H9 (cell line): ENCODE results near the gene MRPS18B. TPM values are rescaled to one million over a fixed set of nuclear protein-coding genes. Genes with fewer than 3 reads are reported as not detected.
A peak's percentile ranks its signal among the peaks of the same experiment; 100 is the strongest.

Experiments
- DNase-seq: peaks from one replicate; pipeline ENCODE4 v3.0.0-alpha.2; 2017
- H2AFZ ChIP-seq: one replicate; pipeline ENCODE4 v1.6.1; 2013; ENCODE audit warnings: mild to moderate bottlenecking, low read length, control low read depth, moderate library complexity
- H2AK5ac ChIP-seq: 2 replicates; pipeline ENCODE4 v1.6.1; 2013; ENCODE audit warnings: low read length, control low read depth, mixed read lengths; ENCODE audit not compliant: insufficient read length
- H2BK120ac ChIP-seq: one replicate; pipeline ENCODE4 v1.6.1; 2013; ENCODE audit warnings: low read depth, mild to moderate bottlenecking, low read length, control low read depth, inconsistent platforms; ENCODE audit not compliant: poor library complexity, severe bottlenecking
- H2BK12ac ChIP-seq: 2 replicates; pipeline ENCODE4 v1.6.1; 2013; ENCODE audit warnings: low read length, control low read depth, mixed read lengths, low read depth; ENCODE audit not compliant: insufficient read length
- H2BK15ac ChIP-seq: 2 replicates; pipeline ENCODE4 v1.6.1; 2013; ENCODE audit warnings: low read depth, low read length, control low read depth
- H2BK20ac ChIP-seq: one replicate; pipeline ENCODE4 v1.6.1; 2013; ENCODE audit warnings: low read depth, mild to moderate bottlenecking, low read length, control low read depth, inconsistent platforms; ENCODE audit not compliant: poor library complexity, severe bottlenecking
- H2BK5ac ChIP-seq: 2 replicates; pipeline ENCODE4 v1.6.1; 2013; ENCODE audit warnings: low read length, control low read depth, mixed read lengths; ENCODE audit not compliant: insufficient read length
- H3K14ac ChIP-seq: 2 replicates; pipeline ENCODE4 v1.6.1; 2013; ENCODE audit warnings: low read length, control low read depth; ENCODE audit not compliant: insufficient read depth
- H3K18ac ChIP-seq: 2 replicates; pipeline ENCODE4 v1.6.1; 2013; ENCODE audit warnings: low read depth, mild to moderate bottlenecking, mixed read lengths, low read length, control low read depth; ENCODE audit not compliant: insufficient read length
- H3K23ac ChIP-seq: 2 replicates; pipeline ENCODE4 v1.6.1; 2013; ENCODE audit warnings: low read length, control low read depth, mixed read lengths, low read depth; ENCODE audit not compliant: insufficient read length
- H3K23me2 ChIP-seq: 2 replicates; pipeline ENCODE4 v1.6.1; 2013; ENCODE audit warnings: low read depth, mild to moderate bottlenecking, mixed read lengths, low read length, control low read depth; ENCODE audit not compliant: insufficient read length, poor library complexity, severe bottlenecking
- H3K27ac ChIP-seq: 2 replicates; pipeline ENCODE4 v1.5.1; 2013; ENCODE audit warnings: low read length, control low read depth, mixed read lengths, low read depth; ENCODE audit not compliant: insufficient read length
- H3K27me3 ChIP-seq: 2 replicates; pipeline ENCODE4 v1.6.1; 2013; ENCODE audit warnings: low read length, control low read depth, inconsistent platforms; ENCODE audit not compliant: insufficient read depth
- H3K4ac ChIP-seq: 2 replicates; pipeline ENCODE4 v1.6.1; 2013; ENCODE audit warnings: low read depth, mild to moderate bottlenecking, control low read depth, inconsistent platforms, low read length, moderate library complexity
- H3K4me1 ChIP-seq: 2 replicates; pipeline ENCODE4 v1.6.1; 2013; ENCODE audit warnings: low read length, control low read depth, inconsistent platforms; ENCODE audit not compliant: insufficient read depth
- H3K4me2 ChIP-seq: 2 replicates; pipeline ENCODE4 v1.6.1; 2013; ENCODE audit warnings: low read length, control low read depth, mixed read lengths; ENCODE audit not compliant: insufficient read length, insufficient read depth
- H3K56ac ChIP-seq: 2 replicates; pipeline ENCODE4 v1.6.1; 2013; ENCODE audit warnings: low read depth, mild to moderate bottlenecking, mixed read lengths, low read length, control low read depth; ENCODE audit not compliant: insufficient read length
- H3K79me1 ChIP-seq: 2 replicates; pipeline ENCODE4 v1.6.1; 2013; ENCODE audit warnings: low read depth, mild to moderate bottlenecking, moderate library complexity, low read length, control low read depth, inconsistent platforms; ENCODE audit not compliant: insufficient read depth, poor library complexity, severe bottlenecking
- H3K79me2 ChIP-seq: 2 replicates; pipeline ENCODE4 v1.6.1; 2013; ENCODE audit warnings: low read length, control low read depth, inconsistent platforms; ENCODE audit not compliant: insufficient read depth
- H3K9ac ChIP-seq: 2 replicates; pipeline ENCODE4 v1.6.1; 2013; ENCODE audit warnings: low read length, control low read depth, mixed read lengths; ENCODE audit not compliant: insufficient read length; ENCODE audit errors: extremely low read depth
- H3K9me3 ChIP-seq: one replicate; pipeline ENCODE4 v1.6.1; 2013; ENCODE audit warnings: low read depth, low read length, inconsistent platforms; ENCODE audit not compliant: control insufficient read depth
- H3T11ph ChIP-seq: one replicate; pipeline ENCODE4 v1.6.1; 2013; ENCODE audit warnings: mild to moderate bottlenecking, low read length, control low read depth, inconsistent platforms
- H4K20me1 ChIP-seq: one replicate; pipeline ENCODE4 v1.6.1; 2013; ENCODE audit not compliant: control insufficient read depth, insufficient read length, insufficient read depth
- H4K5ac ChIP-seq: 2 replicates; pipeline ENCODE4 v1.6.1; 2013; ENCODE audit warnings: low read depth, mild to moderate bottlenecking, mixed read lengths, low read length, control low read depth; ENCODE audit not compliant: insufficient read length
- H4K8ac ChIP-seq: replicated peaks from 2 replicates; pipeline ENCODE4 v1.6.1; 2013; ENCODE audit warnings: low read length, control low read depth, mixed read lengths, low read depth; ENCODE audit not compliant: insufficient read length
- H4K91ac ChIP-seq: 2 replicates; pipeline ENCODE4 v1.6.1; 2013; ENCODE audit warnings: low read depth, mild to moderate bottlenecking, moderate library complexity, mixed read lengths, low read length, control low read depth; ENCODE audit not compliant: insufficient read length
- H3K27ac Mint-ChIP-seq, 3 experiments: 2 replicates in 2 of 3; 3 replicates in 1 of 3; pipeline ENCODE4 v1.8.0; 2020 to 2021; ENCODE audit warnings: mixed read lengths in 3 of 3, mild to moderate bottlenecking in 1 of 3, moderate library complexity in 1 of 3
- H3K27me3 Mint-ChIP-seq: 2 replicates; pipeline ENCODE4 v1.8.0; 2021; ENCODE audit warnings: low read depth, mild to moderate bottlenecking, moderate library complexity, mixed read lengths
- H3K36me3 Mint-ChIP-seq, 3 experiments: 2 replicates in 2 of 3; 3 replicates in 1 of 3; pipeline ENCODE4 v1.8.0; 2020 to 2021; ENCODE audit warnings: low read depth in 3 of 3, mixed read lengths in 3 of 3; ENCODE audit not compliant: insufficient read depth in 1 of 3
- H3K4me1 Mint-ChIP-seq, 2 experiments: 2 replicates each; pipeline ENCODE4 v1.8.0; 2020; ENCODE audit warnings: mixed read lengths in 2 of 2
- H3K4me3 Mint-ChIP-seq, 2 experiments: 2 replicates in 1 of 2; 3 replicates in 1 of 2; pipeline ENCODE4 v1.8.0; 2020 to 2021; ENCODE audit warnings: mild to moderate bottlenecking in 2 of 2, mixed read lengths in 2 of 2, moderate library complexity in 1 of 2
- H3K9me3 Mint-ChIP-seq, 2 experiments: 2 replicates in 1 of 2; 3 replicates in 1 of 2; pipeline ENCODE4 v1.8.0; 2020; ENCODE audit warnings: mild to moderate bottlenecking in 2 of 2, mixed read lengths in 2 of 2, moderate library complexity in 1 of 2
- WGBS: extraction: QIAGEN DNeasy Blood & Tissue Kit; methylation state at CpG from one replicate; pipeline ENCODE4 v1.1.7; 2013; ENCODE audit warnings: missing lambda C conversion rate, low lambda C conversion rate, mixed read lengths; ENCODE audit not compliant: insufficient read length; ENCODE audit errors: extremely low coverage; 5-methylcytosine and 5-hydroxymethylcytosine counted together
- total RNA-seq: library from RNA; stranded (reverse); gene quantifications from 2 replicates; pipeline ENCODE4 v1.2.1, GENCODE V29; 2021
- TF ChIP-seq, protein P1 (sequence below): fragments of 200-600 bp; sonication (generic); conservative IDR thresholded peaks from 3 replicates; pipeline ENCODE4 v1.8.0; 2021; ENCODE audit warnings: antibody characterized with exemption, mild to moderate bottlenecking

MRPS18B gene
- total RNA-seq, 1 experiment from 2014 or later: 54.0 TPM

- peaks cover 4% of the 10 kb centered on the region for H3K79me1 ChIP-seq
- Mint-ChIP-seq H3K27me3 (no peaks in the 10 kb centered on the region; the same call in 1 of the 2 replicates), H3K4me3 (peak overlapping the region; percentile 92 to 97; a peak in 3 of 5 replicates), H3K27ac (no peak overlapping the region), H3K36me3 (peaks cover 34 to 61% (median 50%) of the 10 kb centered on the region in 3 experiments), H3K4me1 (peaks cover 11% of the 10 kb centered on the region in 2 experiments), H3K9me3 (peaks cover 8 to 12% of the 10 kb centered on the region in 2 experiments; a peak in 3 of 5 replicates)
- no peak overlapping the region for H3K9ac ChIP-seq
- no peak overlapping the region for H3K23ac ChIP-seq
- no peak overlapping the region for H2BK5ac ChIP-seq
- H3K27ac ChIP-seq: no peak overlapping the region
- no peak overlapping the region for H3K18ac ChIP-seq
- WGBS: no CpG with 5 or more reads among the region's 11 CpGs
- H2BK15ac ChIP-seq: no peak overlapping the region
- no peak overlapping the region for H2BK120ac ChIP-seq
- no peak overlapping the region for H2AK5ac ChIP-seq
- H3T11ph ChIP-seq: no peak overlapping the region
- DNase-seq: no peak
- no peak overlapping the region for H2BK12ac ChIP-seq
- no peak overlapping the region for H3K4me2 ChIP-seq
- no peak overlapping the region for H2AFZ ChIP-seq
- no peaks in the 10 kb centered on the region for H3K9me3 ChIP-seq
- TF ChIP-seq, protein P1, sequence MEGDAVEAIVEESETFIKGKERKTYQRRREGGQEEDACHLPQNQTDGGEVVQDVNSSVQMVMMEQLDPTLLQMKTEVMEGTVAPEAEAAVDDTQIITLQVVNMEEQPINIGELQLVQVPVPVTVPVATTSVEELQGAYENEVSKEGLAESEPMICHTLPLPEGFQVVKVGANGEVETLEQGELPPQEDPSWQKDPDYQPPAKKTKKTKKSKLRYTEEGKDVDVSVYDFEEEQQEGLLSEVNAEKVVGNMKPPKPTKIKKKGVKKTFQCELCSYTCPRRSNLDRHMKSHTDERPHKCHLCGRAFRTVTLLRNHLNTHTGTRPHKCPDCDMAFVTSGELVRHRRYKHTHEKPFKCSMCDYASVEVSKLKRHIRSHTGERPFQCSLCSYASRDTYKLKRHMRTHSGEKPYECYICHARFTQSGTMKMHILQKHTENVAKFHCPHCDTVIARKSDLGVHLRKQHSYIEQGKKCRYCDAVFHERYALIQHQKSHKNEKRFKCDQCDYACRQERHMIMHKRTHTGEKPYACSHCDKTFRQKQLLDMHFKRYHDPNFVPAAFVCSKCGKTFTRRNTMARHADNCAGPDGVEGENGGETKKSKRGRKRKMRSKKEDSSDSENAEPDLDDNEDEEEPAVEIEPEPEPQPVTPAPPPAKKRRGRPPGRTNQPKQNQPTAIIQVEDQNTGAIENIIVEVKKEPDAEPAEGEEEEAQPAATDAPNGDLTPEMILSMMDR: no peak
- peaks cover 2% of the 10 kb centered on the region; the same call in 1 of the 2 replicates for H3K79me2 ChIP-seq
- H4K91ac ChIP-seq: no peak overlapping the region
- no peaks in the 10 kb centered on the region for H4K20me1 ChIP-seq
- H3K4me1 ChIP-seq: peaks cover under 1% of the 10 kb centered on the region; the same call in 1 of the 2 replicates
- H4K5ac ChIP-seq: no peak overlapping the region
- H2BK20ac ChIP-seq: no peak overlapping the region
- H3K56ac ChIP-seq: no peak overlapping the region
- no peaks in the 10 kb centered on the region for H3K27me3 ChIP-seq
- H4K8ac ChIP-seq: no peak overlapping the region
- H3K4ac ChIP-seq: no peak overlapping the region
- H3K14ac ChIP-seq: no peak overlapping the region
- H3K23me2 ChIP-seq: peaks cover 19% of the 10 kb centered on the region
These were observed 1.9 kb downstream of the MRPS18B start for GRCh38 chr6:30619561-30619960.
